AG04450 (cell line): Measurements from ENCODE around the gene TSNAXIP1. TPM values are rescaled to one million over a fixed set of nuclear protein-coding genes. Genes with fewer than 3 reads are reported as not detected.

Source experiments
- CTCF ChIA-PET: fragments of 300-600, 350-600 bp; formaldehyde crosslinking; extraction: SDS; loops from one replicate; lab custom pipeline; 2022; ENCODE audit warnings: antibody characterized with exemption, inconsistent platforms; lab: Charles Lee
- POLR2A ChIA-PET: fragments of 350-600 bp; formaldehyde crosslinking; extraction: SDS; loops from one replicate; lab custom pipeline; 2021; ENCODE audit warnings: antibody characterized with exemption, inconsistent platforms; lab: Yijun Ruan, JAX
- DNase-seq: peaks from one replicate; pipeline ENCODE4 v3.0.0-alpha.2; 2011; ENCODE audit warnings: low read depth, low spot score
- H3K27ac ChIP-seq: one replicate; pipeline ENCODE4 v1.5.1; 2012; ENCODE audit warnings: low read depth, low read length, control low read depth
- H3K27me3 ChIP-seq: one replicate; pipeline ENCODE4 v1.6.0; 2012; ENCODE audit warnings: low read length; ENCODE audit not compliant: control insufficient read depth, insufficient read depth
- H3K4me3 ChIP-seq: 2 replicates; pipeline ENCODE4 v1.5.1; 2011; ENCODE audit warnings: mild to moderate bottlenecking, low read depth, low read length, control low read depth
- H3K9me3 ChIP-seq: 2 replicates; pipeline ENCODE4 v1.5.1; 2012; ENCODE audit warnings: low read length; ENCODE audit not compliant: control insufficient read depth, insufficient read depth
- CTCF ChIP-seq: IDR thresholded peaks from 2 replicates; pipeline ENCODE4 v1.5.1; 2011; ENCODE audit warnings: low read depth, low read length, control low read depth, inconsistent platforms
- polyA plus RNA-seq: library from polyadenylated mRNA; depleted of rRNA; stranded (reverse); fragments of >200 nt; gene quantifications from 2 replicates; pipeline ENCODE4 v1.2.3, GENCODE V29; 2011

TSNAXIP1 gene
- polyA plus RNA-seq, 1 experiment = 0.92 TPM

GRCh38 chr16:67848118-67848517 lies 41.4 kb downstream of the TSNAXIP1 start:
- ChIA-PET CTCF (interaction anchor here (0.7 to 1.5 kb wide), 2 partner anchors 36 to 175 kb away, joined by 3 to 4 read pairs; no protein-coding TSS in a partner anchor), POLR2A (interaction anchor here (1.3 to 2.1 kb wide), 2 partner anchors 12 to 25 kb away, joined by 3 to 9 read pairs; partner anchors contain the start of gene EDC4)
- peak overlapping the region; percentile 86 for H3K4me3 ChIP-seq
- no peak overlapping the region for H3K27ac ChIP-seq
- DNase-seq = no peak
- no peaks in the 10 kb centered on the region for H3K27me3 ChIP-seq
- TF ChIP-seq CTCF = no peak
- H3K9me3 ChIP-seq = peaks cover 4% of the 10 kb centered on the region; the same call in 1 of the 2 replicates

GRCh38 chr16:67853670-67854069 lies 47.0 kb downstream of the TSNAXIP1 start:
- DNase-seq = no peak
- no peaks in the 10 kb centered on the region for H3K9me3 ChIP-seq
- no peaks in the 10 kb centered on the region for H3K27me3 ChIP-seq
- ChIA-PET POLR2A (no interaction called here), CTCF (no interaction called here)
- H3K4me3 ChIP-seq = no peak overlapping the region
- no peak for TF ChIP-seq CTCF
- H3K27ac ChIP-seq = no peak overlapping the region

GRCh38 chr16:67855789-67856188 lies 49.1 kb downstream of the TSNAXIP1 start:
- CTCF ChIA-PET = no interaction called here
- POLR2A ChIA-PET = no interaction called here

GRCh38 chr16:67856927-67857546 lies 50.3 kb downstream of the TSNAXIP1 start:
- Histone ChIP-seq H3K27me3 (no peaks in the 10 kb centered on the region), H3K27ac (peak overlapping the region; percentile 3), H3K4me3 (no peak overlapping the region), H3K9me3 (no peaks in the 10 kb centered on the region)
- no peak for DNase-seq
- ChIA-PET POLR2A (interaction anchor here (0.6 kb wide), 1 partner anchor 35 kb away, joined by 3 read pairs; no protein-coding TSS in a partner anchor), CTCF (interaction anchor here (1.0 to 1.8 kb wide), 2 partner anchors 27 to 40 kb away, joined by 3 to 5 read pairs; no protein-coding TSS in a partner anchor)
- no peak for TF ChIP-seq CTCF

More at GRCh38 chr16:67855789-67856188, 49.1 kb downstream of the TSNAXIP1 start:
- H3K4me3 ChIP-seq = no peak overlapping the region
- no peak for TF ChIP-seq CTCF
- H3K27ac ChIP-seq = no peak overlapping the region
- H3K27me3 ChIP-seq = no peaks in the 10 kb centered on the region
- H3K9me3 ChIP-seq = no peaks in the 10 kb centered on the region
- no peak for DNase-seq
